Non-pigmented ciliary epithelial cell (primary cell): ENCODE data around the gene SDK1.

Experiments
- DNase-seq: peaks from one replicate; pipeline ENCODE4 v3.0.0-alpha.2; 2010; ENCODE audit warnings: low read depth

The SDK1 gene

GRCh38 chr7:4156190-4156589, 855.1 kb downstream of the SDK1 start:
- no peak for DNase-seq

DNA sequence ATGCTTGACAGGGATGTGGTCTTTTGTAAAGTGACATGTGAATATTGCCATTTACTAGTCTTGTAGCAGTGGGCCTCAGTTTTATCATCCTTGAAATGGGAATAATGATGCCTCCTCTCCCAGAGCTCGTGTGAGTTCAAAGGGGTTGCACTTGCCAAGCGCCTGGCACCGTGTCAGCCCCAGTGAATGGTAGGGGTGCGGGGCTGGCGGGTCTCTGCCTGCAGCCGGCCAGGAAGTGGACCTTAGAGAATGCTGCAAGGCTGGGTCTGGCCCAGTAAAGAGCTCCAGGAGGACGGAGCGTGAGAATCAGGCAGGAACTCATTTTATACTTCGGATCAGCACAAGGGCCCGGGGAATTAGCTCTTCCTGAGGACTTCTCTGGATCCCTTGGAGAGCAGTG, 856.6 kb downstream of the SDK1 start:
- DNase-seq = no peak

GRCh38 chr7:4158441-4159153, 857.5 kb downstream of the SDK1 start:
- DNase-seq = no peak

DNA sequence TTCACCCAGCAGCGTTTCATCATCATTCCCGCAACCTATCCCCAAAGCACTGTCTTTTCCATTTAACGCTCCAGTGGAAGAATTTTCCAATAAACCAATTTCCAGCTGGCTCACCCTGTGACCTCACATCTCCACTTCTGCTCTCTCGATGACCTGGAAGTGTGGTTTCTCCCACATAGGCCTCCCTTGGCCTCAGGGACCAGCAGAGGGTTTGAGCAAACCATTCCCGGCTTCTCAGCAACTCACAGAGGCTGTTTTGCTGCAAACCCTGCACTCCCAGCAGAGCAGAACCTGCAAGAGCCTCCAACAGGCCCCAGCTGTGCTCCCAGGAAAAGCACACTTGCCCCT, 858.1 kb downstream of the SDK1 start:
- no peak for DNase-seq

DNA sequence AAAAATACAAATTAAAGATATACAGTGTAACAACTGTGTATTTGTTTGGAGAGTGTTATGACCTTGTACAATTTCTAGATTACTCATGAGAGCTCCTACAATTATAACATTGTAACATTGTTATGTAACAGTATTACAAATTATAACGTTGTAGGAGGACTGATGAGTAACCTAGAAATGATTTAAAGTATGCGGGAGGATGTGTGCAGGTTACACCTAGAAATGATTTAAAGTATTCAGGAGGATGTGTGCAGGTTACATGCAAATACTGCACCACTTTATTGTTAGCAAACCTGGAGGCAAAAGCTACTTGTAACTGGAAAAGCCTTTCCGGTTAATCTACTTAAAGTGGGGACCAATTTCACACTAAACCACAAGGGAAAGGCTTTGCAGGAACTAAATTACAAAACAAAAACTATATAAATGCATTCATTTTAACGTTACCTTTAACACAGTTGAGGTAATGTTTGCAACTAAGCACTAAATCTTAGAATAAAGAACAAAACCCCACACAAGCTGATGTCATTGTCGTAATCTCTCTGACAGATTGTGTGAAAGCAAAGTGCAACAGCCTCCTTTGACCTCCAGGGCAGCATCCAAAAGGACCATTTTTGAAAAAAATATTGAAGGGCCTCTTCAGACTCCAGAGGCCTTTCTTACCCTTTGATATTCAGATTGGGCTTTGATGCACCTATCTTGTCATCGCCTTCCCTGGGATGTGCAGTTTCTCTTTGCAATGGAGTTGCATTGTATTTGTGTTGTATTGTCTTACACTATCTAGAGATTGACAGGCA, 858.9 kb downstream of the SDK1 start:
- DNase-seq = no peak

- DNase-seq = no peak
Measured at GRCh38 chr7:4162884-4163564, 862.0 kb downstream of the SDK1 start.

- no peak for DNase-seq
Measured at GRCh38 chr7:4163565-4164203, 862.6 kb downstream of the SDK1 start.

DNA sequence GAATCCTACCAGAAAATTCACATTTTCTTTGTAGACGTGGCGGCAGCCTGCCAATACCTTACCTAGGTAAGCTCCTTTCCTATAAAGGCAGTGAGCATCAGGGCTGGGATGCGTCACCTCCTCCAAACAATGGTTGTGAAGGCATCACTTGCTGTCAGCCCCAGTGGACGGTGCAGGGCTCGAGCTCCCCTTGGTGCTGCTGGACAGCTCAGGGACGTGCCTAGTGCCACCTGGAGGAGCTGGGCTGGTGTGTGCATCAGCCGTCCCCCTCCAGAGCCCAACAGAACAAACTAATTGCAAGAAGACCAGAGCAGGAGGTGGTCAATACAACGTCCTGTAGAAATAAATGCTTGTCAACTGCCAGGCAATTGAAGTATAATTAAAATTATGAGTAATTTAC, 863.5 kb downstream of the SDK1 start:
- DNase-seq = no peak

DNA sequence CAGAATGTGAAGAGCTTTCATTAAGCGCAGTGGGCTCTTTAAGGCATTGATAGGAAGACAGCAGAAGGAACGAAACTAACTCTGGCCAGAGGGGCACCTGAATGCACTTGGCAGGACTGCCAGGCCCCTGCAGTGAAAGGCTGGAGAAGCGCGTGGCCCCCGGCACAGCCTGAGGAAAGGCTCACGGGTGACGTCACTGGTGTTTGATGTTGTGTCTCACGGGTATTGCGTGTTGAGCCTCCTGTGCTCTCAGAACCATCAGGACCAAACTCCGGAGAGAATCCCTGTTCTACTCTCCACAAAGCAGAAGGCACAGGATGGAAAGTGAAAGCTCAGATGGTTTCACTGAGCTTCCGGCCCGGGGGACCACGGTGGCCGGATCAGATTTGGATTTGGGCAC, 865.3 kb downstream of the SDK1 start:
- DNase-seq = no peak

GRCh38 chr7:4166807-4167206, 865.8 kb downstream of the SDK1 start:
- no peak for DNase-seq

- DNase-seq = no peak
Measured at GRCh38 chr7:4167385-4167910, 866.4 kb downstream of the SDK1 start.

DNA sequence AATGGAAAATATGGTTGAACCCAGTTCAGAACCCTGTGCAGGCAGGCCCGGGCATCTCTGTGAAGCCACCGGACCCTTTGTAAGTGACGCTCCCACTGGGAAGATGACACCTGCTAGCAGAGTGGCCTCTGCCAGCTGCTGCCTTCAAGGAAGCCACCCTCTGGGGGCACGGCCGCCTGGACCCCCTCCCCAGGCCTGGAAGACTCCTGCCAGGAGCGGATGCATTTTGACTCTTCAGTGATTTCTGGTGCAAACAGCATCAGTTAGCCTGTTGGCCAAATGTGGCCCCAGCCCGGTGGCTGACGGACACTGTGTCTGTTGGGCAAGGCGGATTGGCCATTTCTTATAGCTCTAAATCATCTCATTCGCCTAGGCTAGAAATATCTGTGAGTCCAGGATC, 867.0 kb downstream of the SDK1 start:
- DNase-seq = no peak

- DNase-seq = no peak
Measured at GRCh38 chr7:4168541-4168940, 867.5 kb downstream of the SDK1 start.

- no peak for DNase-seq
Measured at GRCh38 chr7:4169455-4169854, 868.4 kb downstream of the SDK1 start.

DNA sequence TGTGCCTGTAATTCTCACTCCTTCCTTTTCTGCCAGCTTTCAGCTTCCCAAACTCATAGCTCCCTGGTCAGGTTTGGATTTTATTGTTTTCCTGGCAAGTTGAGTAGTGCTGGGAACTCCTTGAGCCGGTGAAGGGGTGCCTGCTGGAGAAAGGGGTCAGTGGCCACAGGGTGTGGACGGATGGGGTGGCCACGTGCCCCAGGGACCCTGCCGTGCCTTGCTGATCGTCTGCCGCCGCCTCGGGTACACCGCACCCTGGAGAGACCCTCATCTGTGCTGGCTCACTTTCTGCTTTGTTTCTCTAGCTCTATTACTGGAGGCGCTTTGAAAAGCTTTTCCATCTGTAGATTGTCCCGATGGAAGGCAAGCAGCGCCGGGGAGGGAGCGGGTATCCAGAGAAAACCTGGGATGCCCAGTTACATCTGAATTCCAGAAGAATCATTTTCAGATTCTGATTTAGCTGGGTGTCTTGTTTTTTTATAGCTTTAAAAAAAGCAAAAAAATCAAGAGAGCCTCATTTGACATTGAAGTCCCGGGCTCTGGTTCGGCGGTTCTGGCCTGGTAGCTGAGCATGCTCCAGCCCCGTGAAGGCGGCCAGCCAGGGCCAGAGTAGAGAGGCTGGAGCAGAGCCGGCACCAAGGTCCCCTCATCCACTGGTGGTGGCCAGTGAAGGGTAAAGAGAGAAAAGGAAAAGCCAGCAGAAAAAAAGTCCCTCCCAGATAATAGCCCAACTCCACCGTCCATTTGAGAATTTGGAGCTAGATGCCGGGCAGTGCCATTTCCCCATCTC, 870.1 kb downstream of the SDK1 start:
- DNase-seq = no peak

- DNase-seq = no peak
Measured at GRCh38 chr7:4172883-4173282, 871.8 kb downstream of the SDK1 start.

DNA sequence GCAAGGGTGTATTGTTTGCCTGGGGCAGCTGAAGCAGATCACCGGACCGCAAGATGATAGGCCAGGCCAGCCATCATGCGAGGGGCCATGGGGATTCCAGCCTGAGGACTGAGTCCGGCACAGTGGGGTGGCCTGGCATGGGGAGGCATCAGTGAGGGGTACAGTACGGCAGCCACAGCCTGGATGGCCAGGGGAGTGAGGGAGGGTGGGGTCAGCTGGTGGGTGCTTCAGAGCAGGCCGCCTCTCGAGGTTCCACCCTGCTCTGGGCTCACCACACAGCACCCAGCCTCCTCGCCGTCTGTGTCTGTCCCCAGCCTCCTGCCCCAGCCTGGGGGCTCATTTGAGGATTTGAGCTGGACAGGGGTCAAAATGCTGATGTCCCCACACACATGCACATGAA, 872.6 kb downstream of the SDK1 start:
- DNase-seq = no peak

GRCh38 chr7:4174016-4174415, 873.0 kb downstream of the SDK1 start:
- no peak for DNase-seq

DNA sequence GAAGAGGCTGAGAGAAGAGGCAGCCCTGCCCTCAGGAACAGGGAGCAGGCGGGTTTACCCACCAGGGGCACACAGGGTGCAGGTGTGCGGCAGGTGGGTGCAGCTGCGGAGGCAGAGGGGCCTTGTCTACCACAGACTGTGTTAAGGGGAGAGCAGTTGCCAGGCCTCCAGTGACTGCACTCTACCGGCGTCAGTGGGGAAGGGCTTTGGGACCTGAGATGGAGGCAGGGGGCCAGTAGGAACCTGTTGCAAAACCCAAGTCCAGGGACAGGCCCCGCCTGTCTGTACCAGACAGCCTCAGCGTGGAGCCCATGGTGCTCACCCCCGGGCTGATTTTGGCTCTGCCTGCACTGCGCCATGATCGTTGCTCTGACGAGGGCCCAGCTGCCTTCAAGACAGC, 873.4 kb downstream of the SDK1 start:
- no peak for DNase-seq

GRCh38 chr7:4174884-4175283, 873.8 kb downstream of the SDK1 start:
- no peak for DNase-seq

DNA sequence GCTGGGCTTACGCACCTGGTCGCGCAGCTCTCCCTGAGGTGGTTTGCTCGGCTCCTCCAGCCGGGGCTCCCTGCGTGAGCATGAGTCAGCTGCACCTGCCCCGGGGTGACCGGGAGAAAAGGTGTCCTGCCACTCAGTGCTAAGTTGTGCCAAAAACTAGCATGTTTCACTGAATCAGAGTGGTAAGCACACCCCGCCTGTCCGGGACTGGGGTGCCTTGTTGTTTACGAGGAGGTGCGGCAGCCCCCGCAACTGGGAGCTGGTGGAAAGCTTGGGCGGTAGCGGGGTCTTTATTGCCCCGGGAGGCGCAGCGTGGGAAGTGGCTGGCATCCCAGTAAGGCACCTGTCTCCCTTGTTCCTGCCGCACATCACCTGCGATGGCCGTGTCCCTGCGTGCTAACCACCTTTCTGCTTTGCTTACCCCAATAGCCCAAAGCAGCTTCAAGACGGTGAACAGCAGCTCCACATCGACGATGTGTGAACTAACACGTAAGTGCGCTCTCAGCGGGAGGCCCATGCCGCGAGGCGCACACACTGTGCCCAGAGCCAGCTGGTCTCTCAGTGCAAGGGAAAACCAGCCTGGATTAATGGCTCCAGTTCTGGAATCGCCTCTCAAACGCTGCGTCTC, 874.4 kb downstream of the SDK1 start:
- DNase-seq = no peak
